Mucosa of rectum (tissue), 2 donors: Measurements from ENCODE around the gene KLHL26.
A peak's percentile ranks its signal among the peaks of the same experiment; 100 is the strongest.
"Not testable (repeated sequence)": the region's sequence is repeated elsewhere in the genome, so short reads cannot be mapped to it uniquely, and the experiment has no call there.

Experiments used
- H3K27ac ChIP-seq, 2 donors: one replicate each; pipeline ENCODE4 v1.7.0; 2013; ENCODE audit warnings: inconsistent platforms in 2 of 2, low read depth in 2 of 2, low read length in 2 of 2
- H3K27me3 ChIP-seq, 2 donors: one replicate each; pipeline ENCODE4 v1.7.0; 2013; ENCODE audit warnings: low read length in 2 of 2; ENCODE audit not compliant: control insufficient read depth in 2 of 2, insufficient read depth in 2 of 2
- H3K36me3 ChIP-seq, 2 donors: one replicate each; pipeline ENCODE4 v1.7.0; 2013; ENCODE audit warnings: low read length in 2 of 2; ENCODE audit not compliant: control insufficient read depth in 2 of 2, insufficient read depth in 2 of 2
- H3K4me1 ChIP-seq, 2 donors: one replicate each; pipeline ENCODE4 v1.7.0; 2013; ENCODE audit warnings: low read length in 2 of 2, mild to moderate bottlenecking in 1 of 2; ENCODE audit not compliant: control insufficient read depth in 2 of 2, insufficient read depth in 2 of 2
- H3K4me3 ChIP-seq, 2 donors: one replicate each; pipeline ENCODE4 v1.7.0; 2013; ENCODE audit warnings: low read length in 2 of 2
- H3K9ac ChIP-seq, 2 donors: one replicate each; pipeline ENCODE4 v1.7.0; 2013; ENCODE audit warnings: low read length in 2 of 2, low read depth in 1 of 2, mild to moderate bottlenecking in 1 of 2
- H3K9me3 ChIP-seq, 2 donors: one replicate each; pipeline ENCODE4 v1.7.0; 2013; ENCODE audit warnings: low read length in 2 of 2; ENCODE audit not compliant: control insufficient read depth in 2 of 2
- donor health status: healthy.
- donor health status: Normal muscosa, but diverticular disease.

Gene KLHL26

DNA sequence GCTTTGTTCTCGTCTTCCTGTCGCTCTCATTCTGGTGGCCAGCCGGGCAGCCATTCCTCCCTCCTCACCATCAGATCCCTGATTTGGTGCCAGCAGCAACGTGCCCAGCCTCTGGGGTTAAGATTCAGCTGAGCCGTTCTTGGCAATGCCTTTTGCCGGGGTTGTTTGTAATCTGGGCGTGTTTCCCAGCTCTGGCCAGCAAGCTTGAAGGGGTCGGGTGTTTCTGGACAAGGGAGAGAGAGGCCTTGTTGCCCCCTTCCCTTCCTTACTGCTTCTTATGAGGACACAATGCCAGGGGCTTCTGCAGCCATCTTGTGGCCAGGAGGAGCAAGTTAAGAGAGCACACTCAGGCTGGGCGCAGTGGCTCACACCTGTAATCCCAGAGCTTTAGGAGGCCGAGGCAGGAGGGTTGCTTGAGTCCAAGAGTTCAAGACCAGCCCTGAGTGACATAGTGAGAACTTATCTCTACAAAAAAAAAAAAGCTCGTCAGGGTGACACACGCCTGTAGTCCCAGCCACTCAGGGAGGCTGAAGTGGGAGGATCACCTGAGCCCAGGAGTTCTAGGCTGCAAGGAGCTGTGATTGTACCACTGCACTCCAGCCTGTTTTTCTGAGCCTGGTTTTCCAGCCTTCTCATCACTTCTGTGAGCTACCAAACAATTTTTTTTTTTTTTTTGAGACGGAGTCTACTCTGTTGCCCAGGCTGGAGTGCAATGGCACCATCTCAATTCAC is 35.9 kb downstream of the KLHL26 start:
- no peak overlapping the region for H3K4me3 ChIP-seq
- peaks cover 6 to 9% of the 10 kb centered on the region in 2 donors for H3K36me3 ChIP-seq
- H3K9me3 ChIP-seq = no peaks in the 10 kb centered on the region
- H3K9ac ChIP-seq = no peak overlapping the region
- peaks cover 0 to 3% of the 10 kb centered on the region in 2 donors for H3K27me3 ChIP-seq
- peaks cover 0 to under 1% of the 10 kb centered on the region in 2 donors for H3K4me1 ChIP-seq
- H3K27ac ChIP-seq = no peak overlapping the region

DNA sequence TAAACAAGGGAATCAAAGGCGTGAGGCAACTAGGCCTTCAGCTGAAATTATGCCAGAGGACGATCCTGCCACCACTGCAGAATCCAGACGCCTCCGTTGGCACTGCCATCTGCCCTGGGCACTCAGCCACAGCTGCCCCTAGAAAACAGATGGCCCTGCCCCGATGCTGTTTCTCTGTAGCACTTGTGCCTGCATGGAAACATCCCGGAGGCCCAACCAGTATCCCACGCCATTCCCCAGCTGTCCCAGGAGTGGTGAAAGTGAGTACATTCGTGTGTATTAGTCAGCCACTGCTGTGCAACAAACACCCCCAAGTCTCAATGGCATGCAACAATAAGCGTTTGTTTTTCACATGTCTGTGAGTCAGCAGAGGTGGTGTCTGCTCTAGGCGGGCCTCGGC is 37.8 kb downstream of the KLHL26 start:
- H3K4me3 ChIP-seq = no peak overlapping the region
- H3K9ac ChIP-seq = no peak overlapping the region
- H3K27me3 ChIP-seq = peaks cover 0 to 3% of the 10 kb centered on the region in 2 donors
- no peaks in the 10 kb centered on the region for H3K9me3 ChIP-seq
- no peak overlapping the region for H3K27ac ChIP-seq
- H3K4me1 ChIP-seq = peaks cover 0 to 5% of the 10 kb centered on the region in 2 donors
- no peaks in the 10 kb centered on the region for H3K36me3 ChIP-seq

DNA sequence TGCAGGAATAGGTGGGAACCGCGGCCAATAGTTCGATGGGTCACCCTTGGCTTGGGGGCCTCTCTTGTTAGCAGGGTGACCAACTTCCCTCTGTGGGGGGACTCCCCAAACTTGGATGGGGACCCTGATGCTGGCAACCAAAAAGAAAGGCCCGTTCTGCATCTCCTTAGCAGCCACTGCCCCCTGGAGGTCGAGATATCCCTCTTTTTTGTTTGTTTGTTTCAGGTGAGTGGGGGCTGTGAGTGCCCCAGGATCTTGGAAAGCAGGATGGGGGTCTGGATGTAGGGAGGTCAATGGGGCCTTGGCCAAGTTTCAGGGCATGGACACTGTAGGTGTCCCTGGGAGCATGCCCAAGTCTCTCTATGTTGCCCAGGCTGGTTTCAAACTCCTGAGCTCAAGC is 39.0 kb downstream of the KLHL26 start:
- Histone ChIP-seq H3K9ac (no peak overlapping the region), H3K9me3 (no peaks in the 10 kb centered on the region), H3K27ac (no peak overlapping the region), H3K4me1 (peaks cover 0 to 5% of the 10 kb centered on the region in 2 donors), H3K27me3 (peaks cover 0 to 3% of the 10 kb centered on the region in 2 donors), H3K4me3 (no peak overlapping the region), H3K36me3 (no peaks in the 10 kb centered on the region)

DNA sequence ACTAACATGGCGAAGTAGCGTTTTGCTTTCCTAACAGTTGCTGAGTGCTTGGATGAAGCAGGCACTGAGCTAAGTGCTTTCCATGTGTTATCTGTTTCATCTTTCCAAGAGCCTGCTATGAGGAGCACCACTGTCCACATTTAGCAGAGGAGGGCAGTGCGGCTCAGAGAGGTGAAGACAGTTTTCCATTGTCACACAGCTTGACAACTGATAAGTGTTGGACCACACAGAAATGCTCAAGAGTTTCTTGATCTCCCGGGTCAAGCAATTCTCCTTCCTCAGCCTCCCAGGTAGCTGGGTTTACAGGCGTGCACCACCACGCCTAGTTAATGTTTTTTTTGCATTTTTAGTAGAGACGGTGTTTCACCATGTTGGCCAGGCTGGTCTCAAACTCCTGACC is 39.9 kb downstream of the KLHL26 start:
- H3K9ac ChIP-seq = no peak overlapping the region
- H3K27me3 ChIP-seq = peaks cover 0 to 3% of the 10 kb centered on the region in 2 donors
- H3K9me3 ChIP-seq = no peaks in the 10 kb centered on the region
- H3K27ac ChIP-seq = no peak overlapping the region
- H3K4me1 ChIP-seq = peaks cover 0 to 5% of the 10 kb centered on the region in 2 donors
- H3K36me3 ChIP-seq = no peaks in the 10 kb centered on the region
- H3K4me3 ChIP-seq = no peak overlapping the region

DNA sequence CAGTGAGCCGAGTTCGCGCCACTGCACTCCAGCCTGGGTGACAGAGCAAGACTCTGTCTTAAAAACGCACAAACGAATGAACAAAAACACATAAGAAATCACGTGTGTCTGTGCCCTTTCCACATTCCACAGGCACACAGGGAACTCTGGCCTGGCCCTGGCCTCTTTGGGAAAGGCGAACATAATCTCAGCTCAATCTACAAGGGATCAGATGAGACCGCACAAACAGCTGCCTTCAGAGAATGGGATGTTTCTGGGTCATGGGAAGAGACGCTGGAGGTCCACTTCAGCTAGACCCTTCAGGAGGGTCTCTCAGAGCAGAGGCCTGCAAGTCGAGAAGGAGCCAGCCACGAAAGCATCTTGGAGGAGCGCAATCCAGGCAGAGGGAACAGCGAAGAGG is 40.3 kb downstream of the KLHL26 start:
- H3K4me3 ChIP-seq = no peak overlapping the region
- H3K27me3 ChIP-seq = peaks cover 0 to 3% of the 10 kb centered on the region in 2 donors
- no peak overlapping the region for H3K27ac ChIP-seq
- H3K9ac ChIP-seq = no peak overlapping the region
- H3K9me3 ChIP-seq = no peaks in the 10 kb centered on the region
- H3K4me1 ChIP-seq = peaks cover 0 to 5% of the 10 kb centered on the region in 2 donors
- H3K36me3 ChIP-seq = no peaks in the 10 kb centered on the region

DNA sequence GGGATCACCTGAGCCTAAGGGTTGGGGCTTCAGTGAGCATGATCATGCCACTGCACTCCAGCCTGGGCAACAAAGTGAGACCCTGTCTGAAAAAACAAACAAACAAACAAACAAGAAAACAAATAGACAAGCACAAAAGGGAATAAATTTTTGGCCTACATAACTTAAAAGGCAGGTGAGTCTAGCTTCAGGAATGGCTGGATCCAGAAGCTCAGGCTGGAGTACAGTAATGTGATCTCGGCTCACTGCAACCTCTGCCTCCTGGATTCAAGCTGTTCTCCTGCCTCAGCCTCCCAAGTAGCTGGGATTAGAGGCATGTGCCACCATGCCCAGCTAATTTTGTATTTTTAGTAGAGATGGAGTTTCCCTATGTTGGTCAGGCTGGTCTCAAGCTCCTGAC is 43.3 kb downstream of the KLHL26 start:
- not testable (repeated sequence) for H3K9me3 ChIP-seq, H3K9ac ChIP-seq, H3K27me3 ChIP-seq, H3K36me3 ChIP-seq, H3K27ac ChIP-seq, H3K4me3 ChIP-seq
- H3K4me1 ChIP-seq = peaks cover 8 to 14% of the 10 kb centered on the region in 2 donors

DNA sequence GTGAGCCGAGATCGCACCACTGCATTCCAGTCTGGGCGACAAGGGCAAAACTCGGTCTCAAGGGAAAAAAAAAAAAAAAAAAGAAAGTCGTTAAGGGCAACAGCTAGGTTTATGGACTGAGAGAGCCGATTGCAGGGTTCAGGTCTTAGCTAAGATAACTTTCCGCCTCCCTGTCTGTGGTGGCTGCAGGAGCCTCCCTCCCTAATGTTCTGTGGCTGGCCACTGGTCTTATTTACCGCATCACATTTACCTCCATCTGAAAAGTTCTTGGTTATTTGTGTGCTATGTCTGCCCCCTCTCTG is 45.9 kb downstream of the KLHL26 start:
- peak overlapping the region in 1 of 2 donors; percentile 76 for H3K27ac ChIP-seq
- peaks cover 8 to 14% of the 10 kb centered on the region in 2 donors for H3K4me1 ChIP-seq
- no peaks in the 10 kb centered on the region for H3K27me3 ChIP-seq
- no peaks in the 10 kb centered on the region for H3K9me3 ChIP-seq
- peak overlapping the region; percentile 26 to 72 for H3K9ac ChIP-seq
- peak overlapping the region; percentile 66 to 84 for H3K4me3 ChIP-seq
- no peaks in the 10 kb centered on the region for H3K36me3 ChIP-seq

DNA sequence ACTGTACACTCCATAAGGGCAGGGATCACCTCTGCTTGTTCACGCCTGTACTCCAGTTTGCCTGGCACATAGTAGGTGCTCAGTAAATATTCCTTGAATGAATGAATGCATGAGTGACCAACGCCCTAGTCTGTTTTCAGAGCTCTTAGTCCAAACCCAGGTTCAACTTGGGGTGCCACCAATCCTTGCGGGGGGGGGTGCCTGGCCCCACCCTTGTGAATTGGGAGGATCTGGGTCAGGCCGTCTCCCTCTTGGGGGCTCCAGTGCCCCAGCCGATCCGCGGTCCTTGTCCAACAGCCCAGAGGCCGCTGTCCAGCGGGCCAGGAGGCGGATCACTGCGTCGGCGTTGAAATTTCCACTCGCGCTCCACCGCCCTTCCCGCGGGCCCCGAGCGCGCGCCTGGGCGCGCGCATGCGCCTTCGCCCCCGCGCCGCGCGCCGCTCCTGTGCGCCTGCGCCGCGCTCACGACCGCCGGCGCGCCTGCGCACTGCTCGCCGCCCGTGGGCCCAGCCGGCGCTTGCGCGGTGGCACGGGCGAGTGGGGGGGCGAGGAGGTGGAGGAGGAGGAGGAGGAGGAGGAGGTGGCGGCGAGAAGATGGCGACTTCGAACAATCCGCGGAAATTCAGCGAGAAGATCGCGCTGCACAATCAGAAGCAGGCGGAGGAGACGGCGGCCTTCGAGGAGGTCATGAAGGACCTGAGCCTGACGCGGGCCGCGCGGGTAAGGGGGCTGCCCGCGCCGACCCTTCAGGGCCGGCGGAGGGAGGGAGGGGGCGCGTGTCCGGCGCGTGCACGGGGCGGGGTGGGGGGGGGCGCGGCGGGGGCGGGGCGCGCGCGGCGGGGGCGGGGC is 46.5 kb downstream of the KLHL26 start, which contains the start of gene CRTC1:
TSS of gene CRTC1 (plus strand) at position 572 of the 849 bp plus-strand sequence. CDS start at position 595, 23 bp downstream.
- peak within 1 kb of the TSS; percentile 75 to 76 for H3K27ac ChIP-seq

DNA sequence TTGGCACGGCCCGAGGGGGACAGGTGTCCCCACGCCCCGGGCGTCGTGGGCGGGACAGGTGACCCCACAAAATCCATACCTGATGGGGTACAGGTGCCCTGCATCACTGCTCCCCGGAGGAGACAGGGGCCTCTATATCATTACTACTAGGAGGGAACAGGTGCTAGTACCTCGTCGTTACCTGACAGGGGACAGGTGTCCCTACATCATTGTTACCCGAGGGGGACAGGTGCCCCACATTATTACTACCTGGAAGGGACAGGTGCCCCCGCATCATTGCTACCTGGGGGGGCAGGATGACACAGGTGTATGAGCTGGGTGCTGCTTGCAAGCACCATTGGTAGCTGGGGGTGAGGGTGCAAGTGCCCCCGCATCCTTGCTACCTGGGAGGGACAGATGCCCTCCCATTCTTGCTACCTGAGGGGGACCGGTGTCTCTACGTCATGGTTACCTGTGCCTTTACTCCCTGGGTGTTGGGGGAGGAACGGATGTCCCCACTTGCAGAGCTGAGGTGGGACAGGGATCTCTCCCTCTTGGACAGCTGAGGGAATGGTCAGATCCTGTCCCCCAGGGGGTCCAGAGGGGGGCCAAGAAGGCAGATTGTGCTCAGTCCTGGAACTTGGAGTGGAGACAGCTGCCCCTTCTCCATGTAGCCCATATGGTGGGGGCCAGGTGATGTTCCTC is 47.3 kb downstream of the KLHL26 start:
- Histone ChIP-seq H3K27me3 (no peaks in the 10 kb centered on the region), H3K4me3 (peak overlapping the region; percentile 79 to 84), H3K9me3 (no peaks in the 10 kb centered on the region), H3K9ac (peak overlapping the region; percentile 61 to 72), H3K4me1 (peaks cover 8 to 9% of the 10 kb centered on the region in 2 donors), H3K27ac (no peak overlapping the region), H3K36me3 (no peaks in the 10 kb centered on the region)

More for the DNA sequence above, 46.5 kb downstream of the KLHL26 start, which contains the start of gene CRTC1:
- Histone ChIP-seq H3K4me1 (peaks cover 8 to 9% of the 10 kb centered on the region in 2 donors), H3K9me3 (no peaks in the 10 kb centered on the region), H3K4me3 (peak within 1 kb of the TSS; percentile 79 to 84), H3K27me3 (no peaks in the 10 kb centered on the region), H3K9ac (peak within 1 kb of the TSS; percentile 72), H3K36me3 (no peaks in the 10 kb centered on the region)

DNA sequence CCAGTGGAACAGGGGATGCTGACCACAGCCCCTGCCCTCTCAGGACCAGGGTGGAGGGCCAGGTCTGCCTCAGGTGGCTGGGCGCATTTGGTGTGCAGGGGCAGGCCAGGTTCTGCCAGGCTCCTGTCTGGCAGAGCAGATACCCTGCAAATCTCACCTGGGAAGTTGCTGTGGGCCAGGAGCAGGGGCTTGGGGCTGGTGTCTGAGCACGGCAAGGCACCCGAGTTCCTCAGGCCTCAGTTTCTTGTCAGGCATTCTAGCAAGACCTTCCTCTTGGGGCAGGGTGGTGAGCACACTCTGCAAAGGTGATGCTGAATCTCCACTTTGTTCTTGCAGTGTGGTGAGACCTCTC is 47.8 kb downstream of the KLHL26 start:
- H3K27ac ChIP-seq = no peak overlapping the region
- H3K4me1 ChIP-seq = peaks cover 8 to 9% of the 10 kb centered on the region in 2 donors
- peak overlapping the region in 1 of 2 donors; percentile 61 for H3K9ac ChIP-seq
- no peaks in the 10 kb centered on the region for H3K27me3 ChIP-seq
- H3K9me3 ChIP-seq = no peaks in the 10 kb centered on the region
- peak overlapping the region; percentile 79 to 84 for H3K4me3 ChIP-seq
- no peaks in the 10 kb centered on the region for H3K36me3 ChIP-seq
